AG04449 (cell line): ENCODE results near the gene BICDL2.

Source experiments
- CTCF ChIA-PET: fragments of 350-600 bp; formaldehyde crosslinking; extraction: SDS; loops from one replicate; lab custom pipeline; 2021; ENCODE audit warnings: antibody characterized with exemption; lab: Yijun Ruan, JAX
- POLR2A ChIA-PET: fragments of 400-600, 350-600 bp; formaldehyde crosslinking; extraction: SDS; loops from one replicate; lab custom pipeline; 2020; ENCODE audit warnings: antibody characterized with exemption, inconsistent platforms; lab: Yijun Ruan, JAX
- DNase-seq: peaks from one replicate; pipeline ENCODE4 v3.0.0-alpha.2; 2010; ENCODE audit warnings: low read depth, low spot score
- H3K4me3 ChIP-seq: 2 replicates; pipeline ENCODE4 v1.5.1; 2011; ENCODE audit warnings: low read depth, mild to moderate bottlenecking, control low read depth, low read length
- TF ChIP-seq, protein P1 (sequence below): IDR thresholded peaks from one replicate; pipeline ENCODE4 v1.5.1; 2011; ENCODE audit warnings: mild to moderate bottlenecking, moderate library complexity, low read length, control low read depth, inconsistent platforms; ENCODE audit not compliant: insufficient read depth; ENCODE audit errors: missing control alignments

The BICDL2 gene

GRCh38 chr16:3027489-3027795 is 9.3 kb downstream of the BICDL2 start:
- CTCF ChIA-PET: interaction anchor here (0.9 to 9.6 kb wide), 12 partner anchors 9 to 139 kb away, joined by 3 to 169 read pairs (median 4); partner anchors contain the start of genes BICDL2 and MMP25
- TF ChIP-seq, protein P1, sequence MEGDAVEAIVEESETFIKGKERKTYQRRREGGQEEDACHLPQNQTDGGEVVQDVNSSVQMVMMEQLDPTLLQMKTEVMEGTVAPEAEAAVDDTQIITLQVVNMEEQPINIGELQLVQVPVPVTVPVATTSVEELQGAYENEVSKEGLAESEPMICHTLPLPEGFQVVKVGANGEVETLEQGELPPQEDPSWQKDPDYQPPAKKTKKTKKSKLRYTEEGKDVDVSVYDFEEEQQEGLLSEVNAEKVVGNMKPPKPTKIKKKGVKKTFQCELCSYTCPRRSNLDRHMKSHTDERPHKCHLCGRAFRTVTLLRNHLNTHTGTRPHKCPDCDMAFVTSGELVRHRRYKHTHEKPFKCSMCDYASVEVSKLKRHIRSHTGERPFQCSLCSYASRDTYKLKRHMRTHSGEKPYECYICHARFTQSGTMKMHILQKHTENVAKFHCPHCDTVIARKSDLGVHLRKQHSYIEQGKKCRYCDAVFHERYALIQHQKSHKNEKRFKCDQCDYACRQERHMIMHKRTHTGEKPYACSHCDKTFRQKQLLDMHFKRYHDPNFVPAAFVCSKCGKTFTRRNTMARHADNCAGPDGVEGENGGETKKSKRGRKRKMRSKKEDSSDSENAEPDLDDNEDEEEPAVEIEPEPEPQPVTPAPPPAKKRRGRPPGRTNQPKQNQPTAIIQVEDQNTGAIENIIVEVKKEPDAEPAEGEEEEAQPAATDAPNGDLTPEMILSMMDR: no peak
- H3K4me3 ChIP-seq: no peak overlapping the region
- no peak for DNase-seq
- POLR2A ChIA-PET: interaction anchor here (0.6 to 1.3 kb wide), 4 partner anchors 16 to 872 kb away, joined by 3 to 4 read pairs (median 4); partner anchors contain the start of gene TRAF7

- DNase-seq: no peak
- ChIA-PET POLR2A (interaction anchor here (0.6 to 1.3 kb wide), 3 partner anchors 16 to 871 kb away, joined by 3 to 4 read pairs (median 4); partner anchors contain the start of gene TRAF7), CTCF (interaction anchor here (1.3 to 9.6 kb wide), 6 partner anchors 15 to 139 kb away, joined by 4 to 169 read pairs (median 58); partner anchors contain the start of genes BICDL2 and MMP25)
Measured at GRCh38 chr16:3026609-3027488, 9.9 kb downstream of the BICDL2 start.

GRCh38 chr16:3026003-3026378 is 10.8 kb downstream of the BICDL2 start:
- POLR2A ChIA-PET: interaction anchor here (1.2 kb wide), 1 partner anchor 22 kb away, joined by 3 read pairs; no protein-coding TSS in a partner anchor
- H3K4me3 ChIP-seq: no peak overlapping the region
- TF ChIP-seq, protein P1: no peak
- no peak for DNase-seq
- CTCF ChIA-PET: interaction anchor here (1.9 to 8.8 kb wide), 2 partner anchors 8 to 21 kb away, joined by 6 to 112 read pairs; no protein-coding TSS in a partner anchor

More at GRCh38 chr16:3026609-3027488, 9.9 kb downstream of the BICDL2 start:
- TF ChIP-seq, protein P1: no peak
- no peak overlapping the region for H3K4me3 ChIP-seq

- POLR2A ChIA-PET: interaction anchor here (1.2 to 5.7 kb wide), 2 partner anchors 6 to 22 kb away, joined by 3 to 40 read pairs; no protein-coding TSS in a partner anchor
- no peak for DNase-seq
- TF ChIP-seq, protein P1: no peak
- H3K4me3 ChIP-seq: no peak overlapping the region
- CTCF ChIA-PET: interaction anchor here (0.7 to 1.9 kb wide), 2 partner anchors 9 to 20 kb away, joined by 3 to 6 read pairs; no protein-coding TSS in a partner anchor
Measured at GRCh38 chr16:3025032-3026002, 11.4 kb downstream of the BICDL2 start.

DNA sequence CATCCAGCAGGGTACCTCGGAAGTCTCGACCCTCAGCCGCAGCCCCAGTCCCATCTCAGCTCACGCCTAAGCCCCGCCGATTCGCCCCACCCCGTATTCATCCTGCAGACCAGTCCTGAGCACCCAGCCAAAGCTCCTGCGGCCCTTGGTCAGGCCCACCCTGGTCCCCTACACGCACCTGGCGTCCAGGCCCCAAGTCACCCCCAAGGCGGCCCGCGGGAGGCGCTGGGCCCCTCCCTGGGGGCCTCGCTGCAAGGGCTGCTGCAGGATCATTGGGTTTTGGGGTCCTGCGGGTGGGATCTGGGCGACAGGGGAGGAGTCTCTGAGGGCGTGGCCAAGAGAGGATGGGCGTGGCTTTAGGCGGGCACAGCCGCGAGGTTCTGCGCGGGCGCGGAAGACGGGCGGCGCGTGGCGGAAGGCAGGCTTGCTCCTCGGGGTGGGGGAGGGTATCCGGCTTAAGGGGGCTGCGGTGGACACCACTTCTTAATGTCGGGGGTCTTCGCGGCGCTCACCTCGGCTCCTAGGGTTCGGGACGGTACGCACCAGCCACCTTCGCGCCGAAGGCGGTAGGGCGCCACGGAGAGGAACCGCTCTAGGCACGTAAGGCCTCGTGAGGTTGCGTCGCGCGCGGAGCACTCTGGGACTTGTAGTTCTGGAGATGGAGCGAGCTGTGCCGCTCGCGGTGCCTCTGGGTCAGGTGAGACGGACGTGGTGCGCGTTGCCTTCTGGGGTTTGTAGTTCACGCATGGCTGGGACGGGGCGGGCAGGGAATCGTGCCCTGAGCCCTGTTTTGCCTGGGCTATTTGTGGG is 12.9 kb downstream of the BICDL2 start, which contains the start of the genes HCFC1R1 and THOC6:
TSS of gene HCFC1R1 (minus strand) at position 274 of the 810 bp plus-strand sequence. CDS start at position 273, 1 bp downstream.
TSS of gene THOC6 (plus strand) at position 367 of the 810 bp plus-strand sequence. CDS start at position 659, 292 bp downstream.
- POLR2A ChIA-PET: interaction anchor here (0.6 to 5.7 kb wide), 7 partner anchors 8 to 136 kb away, joined by 3 to 40 read pairs (median 5); partner anchors contain the start of gene ZNF213
- CTCF ChIA-PET: interaction anchor here (1.2 to 6.5 kb wide), 3 partner anchors 8 to 36 kb away, joined by 4 to 71 read pairs (median 6); no protein-coding TSS in a partner anchor
- TF ChIP-seq, protein P1: no peak
- peak within 1 kb of the TSS; percentile 75 for H3K4me3 ChIP-seq
- peak; percentile 80 for DNase-seq
